Measurements from ENCODE around the gene DGKA. TPM values are rescaled to one million over a fixed set of nuclear protein-coding genes. Genes with fewer than 3 reads are reported as not detected.

Gene DGKA
- 22.4 and 34.2 TPM in 2 replicates for total RNA-seq

DNA sequence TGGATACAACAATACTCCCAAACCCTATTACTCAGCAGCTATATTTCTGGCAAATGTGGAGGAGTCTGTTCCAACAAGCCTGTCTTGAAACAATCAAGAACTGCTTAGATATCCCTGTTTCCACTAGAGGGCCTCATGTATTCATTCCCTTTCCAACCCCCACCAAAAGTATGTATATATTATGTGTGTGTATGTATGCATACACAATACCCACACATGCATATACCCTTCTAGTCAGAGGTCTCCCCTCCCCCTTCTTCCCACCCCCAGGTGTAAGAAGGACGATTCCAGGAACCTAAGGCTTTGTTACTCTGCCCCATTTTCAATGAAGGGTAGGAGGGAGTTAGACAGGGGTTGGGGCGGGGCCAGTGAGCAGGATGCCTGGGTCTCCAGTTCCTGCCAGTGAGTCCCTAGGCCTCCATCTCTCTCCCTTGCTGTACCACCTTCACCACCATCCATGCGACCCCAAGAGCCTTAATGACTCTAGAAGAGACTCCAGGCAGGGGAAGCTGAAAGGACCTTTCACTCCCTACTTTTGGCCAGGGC is at the start of gene DGKA:
Gene DGKA, plus strand, starts transcription at position 392 of the 546 bp plus-strand sequence. CDS start 5,342 bp downstream, outside the sequence.

DNA sequence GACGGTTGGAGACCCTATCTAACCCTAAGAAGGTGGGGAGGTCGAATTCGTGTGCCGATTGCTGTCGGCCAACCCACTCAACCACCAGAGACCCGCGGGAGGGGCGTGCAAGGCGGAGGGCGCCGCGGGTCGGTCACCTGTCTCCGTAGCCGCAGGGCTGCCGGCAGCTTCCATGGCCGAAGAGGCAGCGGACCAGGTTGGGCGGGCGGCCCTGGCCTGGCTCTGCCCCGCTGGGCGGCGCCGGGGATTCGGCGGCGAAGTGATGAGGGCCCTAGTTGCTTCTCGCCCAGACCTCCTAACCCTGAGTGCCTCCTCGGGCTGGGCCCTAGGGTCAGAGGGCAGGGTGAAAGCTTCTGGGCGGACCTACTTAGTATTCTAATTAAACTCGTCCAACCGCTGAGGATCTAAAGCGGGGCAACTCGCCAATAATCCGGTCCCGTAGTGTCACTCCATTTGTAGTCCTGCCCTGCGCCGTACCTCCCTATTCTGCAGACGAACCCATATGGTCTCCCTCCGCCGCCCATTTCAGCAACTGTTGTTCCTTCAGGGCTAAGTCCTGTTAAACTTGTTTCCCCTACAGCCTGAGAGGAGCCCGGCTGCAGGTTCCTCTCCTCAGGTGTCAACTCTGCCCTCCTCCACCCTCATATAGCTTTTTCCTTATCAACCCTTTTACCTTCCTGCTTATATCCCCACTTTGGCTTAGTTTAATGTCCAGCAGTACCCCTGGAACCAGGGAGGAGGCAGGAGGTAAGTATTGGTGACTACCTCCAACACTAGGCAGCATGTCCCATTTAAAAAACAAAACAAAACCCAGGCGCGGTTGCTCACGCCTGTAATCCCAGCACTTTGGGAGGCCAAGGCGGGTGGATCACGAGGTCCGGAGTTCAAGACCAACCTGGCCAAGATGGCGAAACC is 3.1 kb upstream of the DGKA start, which contains the start of gene PYM1:
Gene PYM1, minus strand, starts transcription at position 307 of the 915 bp plus-strand sequence. Its CDS starts 133 bp downstream, at position 174.

DNA sequence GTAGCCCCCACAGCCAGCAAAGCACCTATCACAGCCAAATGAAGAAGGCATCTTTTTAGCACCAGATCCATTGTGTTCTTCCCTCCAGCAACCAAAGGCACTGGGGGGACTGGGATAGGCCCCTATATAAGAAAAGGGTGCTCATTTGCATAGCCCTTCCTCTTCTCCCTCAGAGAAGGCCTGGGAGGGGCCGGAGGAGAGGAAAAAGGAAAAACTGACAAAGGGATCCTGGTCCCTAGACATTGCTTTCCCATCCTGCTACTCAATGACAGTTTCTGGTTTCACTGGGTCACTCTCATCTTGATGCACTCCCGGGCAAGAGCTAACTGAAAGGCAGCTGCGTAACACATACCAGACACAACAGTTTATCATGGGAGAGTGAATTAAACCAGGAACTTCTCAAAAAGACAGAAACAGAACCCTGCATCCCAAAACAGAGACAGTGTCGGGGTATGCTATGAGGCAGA is 35.0 kb downstream of the DGKA start, which contains the start of gene PMEL:
Gene PMEL, minus strand, starts transcription at position 102 of the 467 bp plus-strand sequence. Its CDS starts 31 bp downstream, at position 71.

DNA sequence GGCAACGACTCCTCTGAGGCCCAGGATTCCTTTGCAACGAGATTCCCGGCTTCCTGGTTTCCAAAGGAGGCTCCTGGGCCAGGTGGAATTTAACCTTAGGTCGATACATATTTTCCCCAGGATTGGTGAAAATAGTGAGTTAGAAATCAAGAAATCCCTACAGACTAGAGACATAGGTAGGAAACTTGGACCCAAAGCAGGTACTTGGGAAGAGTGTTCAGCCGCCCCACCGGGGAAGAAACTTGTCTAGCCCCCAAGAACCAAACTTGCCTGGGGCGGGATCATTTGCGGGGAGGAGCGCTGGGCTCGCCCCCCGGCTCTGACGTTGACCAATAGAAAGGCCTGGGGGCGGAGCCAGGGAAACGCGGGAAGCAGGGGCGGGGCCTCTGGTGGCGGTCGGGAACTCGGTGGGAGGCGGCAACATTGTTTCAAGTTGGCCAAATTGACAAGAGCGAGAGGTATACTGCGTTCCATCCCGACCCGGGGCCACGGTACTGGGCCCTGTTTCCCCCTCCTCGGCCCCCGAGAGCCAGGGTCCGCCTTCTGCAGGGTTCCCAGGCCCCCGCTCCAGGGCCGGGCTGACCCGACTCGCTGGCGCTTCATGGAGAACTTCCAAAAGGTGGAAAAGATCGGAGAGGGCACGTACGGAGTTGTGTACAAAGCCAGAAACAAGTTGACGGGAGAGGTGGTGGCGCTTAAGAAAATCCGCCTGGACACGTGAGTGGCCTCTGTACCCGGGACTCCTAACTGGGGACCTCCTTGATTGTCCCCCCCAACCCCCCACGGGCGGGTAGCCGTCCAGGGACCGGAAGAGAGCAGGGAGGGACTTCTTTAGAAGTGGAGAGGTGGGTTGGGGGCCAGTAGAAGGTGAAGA is 35.7 kb downstream of the DGKA start, which contains the start of gene CDK2:
Gene CDK2, plus strand, starts transcription at position 423 of the 874 bp plus-strand sequence. Its CDS starts 179 bp downstream, at position 602.

DNA sequence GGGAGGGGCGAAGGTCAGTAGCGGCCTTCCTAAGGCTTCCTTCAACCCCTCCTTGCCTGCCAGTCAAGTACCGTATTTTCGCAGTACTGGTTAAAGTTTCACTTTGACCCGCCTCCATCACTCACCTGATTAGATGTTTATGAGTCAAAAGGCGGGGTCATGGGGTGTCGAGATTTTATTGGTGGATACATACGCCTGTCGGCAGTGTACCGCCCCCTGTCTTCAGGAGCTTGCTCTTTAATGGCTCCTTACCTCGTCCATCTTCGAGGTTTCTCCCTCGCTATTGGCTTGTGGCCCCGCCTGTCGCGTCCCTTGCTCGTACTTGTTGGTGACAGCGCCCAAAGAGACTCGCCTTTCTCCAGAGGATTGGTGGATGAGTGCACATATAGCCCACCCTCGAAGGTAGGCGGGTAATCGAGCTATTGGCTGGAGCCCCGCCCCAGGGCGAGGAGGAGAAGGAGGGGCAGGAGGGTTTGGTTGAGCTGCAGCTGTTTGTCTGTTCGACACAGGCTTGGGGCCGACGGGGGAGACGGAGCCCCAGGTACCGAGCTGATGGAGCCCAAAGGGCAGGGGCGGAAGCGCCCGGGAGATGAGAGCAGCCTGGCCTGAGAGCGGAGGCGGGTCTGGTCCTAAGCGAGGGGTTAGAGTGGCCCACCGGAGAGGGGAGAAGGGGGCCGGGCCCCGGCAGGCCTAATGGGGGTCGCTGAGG is 42.8 kb downstream of the DGKA start, which contains the start of gene RAB5B:
Gene RAB5B, plus strand, starts transcription at position 480 of the 709 bp plus-strand sequence. CDS start 12,883 bp downstream, outside the sequence.

DNA sequence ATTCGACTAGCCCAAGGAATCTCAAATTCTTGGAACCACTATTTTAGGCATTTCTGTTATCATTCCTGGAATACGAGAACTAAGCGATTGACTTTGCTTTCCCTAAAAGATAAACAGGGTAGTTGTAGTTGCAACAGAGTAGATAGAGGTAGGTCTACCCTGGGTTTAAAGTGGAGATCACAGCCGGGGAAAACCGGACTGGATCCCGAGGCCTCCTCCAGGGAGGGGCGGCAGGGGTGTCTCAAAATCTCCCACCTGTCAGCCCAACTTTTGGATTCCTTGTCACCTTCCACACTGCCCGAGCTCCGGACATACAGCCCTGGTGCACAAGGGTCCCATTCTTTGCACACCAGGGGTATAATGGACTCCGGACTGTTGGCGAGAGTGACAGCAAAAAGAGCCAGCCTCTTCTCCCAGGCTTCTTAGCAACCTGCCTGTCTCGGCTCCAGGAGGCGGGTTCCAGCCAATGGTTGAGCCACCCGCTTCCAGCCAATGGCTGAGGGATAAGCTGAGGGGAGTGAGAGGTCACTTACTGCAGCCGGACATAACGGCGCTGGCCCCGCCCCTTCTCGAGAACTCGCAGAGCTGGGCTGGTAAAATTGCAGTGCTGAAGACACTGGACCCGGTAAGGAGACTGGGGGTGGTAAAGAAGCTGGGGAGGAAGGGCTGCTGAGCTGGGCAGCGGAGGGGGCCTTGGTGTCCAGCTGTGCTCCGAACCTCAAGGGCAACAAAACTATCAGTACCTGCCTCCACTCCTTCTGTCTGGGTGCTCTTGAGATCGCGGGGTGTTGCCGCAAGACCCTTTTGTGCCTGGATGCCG is 66.0 kb downstream of the DGKA start, which contains the start of gene SUOX:
Gene SUOX, plus strand, starts transcription at position 562 of the 820 bp plus-strand sequence. CDS start 4,946 bp downstream, outside the sequence.

Other genes with a start within 250 kb of the DGKA start
- 4.0 and 6.8 TPM in 2 replicates for gene ITGA7, start 223.3 kb upstream of the DGKA start, total RNA-seq
- 89.1 and 122 TPM in 2 replicates for gene BLOC1S1, start 215.1 kb upstream of the DGKA start, total RNA-seq
- 7.2 and 10.0 TPM in 2 replicates for gene RDH5, start 210.8 kb upstream of the DGKA start, total RNA-seq
- 1,164 and 1,497 TPM in 2 replicates for gene CD63, start 202.2 kb upstream of the DGKA start, total RNA-seq
- gene GDF11, start 188.0 kb upstream of the DGKA start, total RNA-seq: 5.6 and 7.1 TPM in 2 replicates
- gene SARNP, start 113.4 kb upstream of the DGKA start, total RNA-seq: 73.1 and 79.1 TPM in 2 replicates
- 20.4 and 24.9 TPM in 2 replicates for gene ORMDL2, start 113.1 kb upstream of the DGKA start, total RNA-seq
- 37.4 and 40.2 TPM in 2 replicates for gene DNAJC14, start 101.6 kb upstream of the DGKA start, total RNA-seq
- 34.8 and 40.3 TPM in 2 replicates for gene MMP19, start 88.2 kb upstream of the DGKA start, total RNA-seq
- gene PYM1, start 3.3 kb upstream of the DGKA start, total RNA-seq: 36.5 and 36.8 TPM in 2 replicates
- gene PMEL, start 34.9 kb downstream of the DGKA start, total RNA-seq: 3.1 and 9.9 TPM in 2 replicates
- 16.8 and 26.2 TPM in 2 replicates for gene CDK2, start 35.7 kb downstream of the DGKA start, total RNA-seq
- 54.9 and 61.6 TPM in 2 replicates for gene RAB5B, start 42.9 kb downstream of the DGKA start, total RNA-seq
- gene SUOX, start 66.1 kb downstream of the DGKA start, total RNA-seq: 8.3 and 12.3 TPM in 2 replicates
- 0.90 and 1.1 TPM in 2 replicates for gene IKZF4, start 89.9 kb downstream of the DGKA start, total RNA-seq
- 2,251 and 2,313 TPM in 2 replicates for gene RPS26, start 110.8 kb downstream of the DGKA start, total RNA-seq
- not detected in 2 replicates for gene ERBB3, start 149.0 kb downstream of the DGKA start, total RNA-seq
- gene PA2G4, start 173.4 kb downstream of the DGKA start, total RNA-seq: 72.4 and 89.7 TPM in 2 replicates
- gene RPL41, start 185.5 kb downstream of the DGKA start, total RNA-seq: 2,694 and 2,773 TPM in 2 replicates
- 1.1 and 1.8 TPM in 2 replicates for gene ZC3H10, start 187.1 kb downstream of the DGKA start, total RNA-seq
- gene ESYT1, start 197.1 kb downstream of the DGKA start, total RNA-seq: 185 and 212 TPM in 2 replicates
- 66.6 and 114 TPM in 2 replicates for gene MYL6B, start 221.4 kb downstream of the DGKA start, total RNA-seq
- 2,267 and 2,694 TPM in 2 replicates for gene MYL6, start 227.2 kb downstream of the DGKA start, total RNA-seq